ENCODE results near the gene HSPG2.
"Not testable (repeated sequence)": the region's sequence is repeated elsewhere in the genome, so short reads cannot be mapped to it uniquely, and the experiment has no call there.

Gene HSPG2

GRCh38 chr1:21973948-21974347 is 36.8 kb upstream of the HSPG2 start:
- H3K27ac ChIP-seq (ENCODE audit: low read depth, low read length); H3K36me3 ChIP-seq (ENCODE audit: insufficient read depth, low read length); H3K4me3 ChIP-seq (ENCODE audit: low read depth, low read length); H3K4me1 ChIP-seq (ENCODE audit: control insufficient read depth, insufficient read depth, low read length, unreplicated experiment); H3K79me2 ChIP-seq (ENCODE audit: control insufficient read depth, insufficient read depth, low read length, unreplicated experiment); H3K27me3 ChIP-seq (ENCODE audit: insufficient read depth, low read length); H2AFZ ChIP-seq (ENCODE audit: low read length, unreplicated experiment): not testable (repeated sequence)

GRCh38 chr1:21972973-21973441 is 35.9 kb upstream of the HSPG2 start:
- not testable (repeated sequence) for H3K4me3 ChIP-seq (ENCODE audit: low read depth, low read length); H3K79me2 ChIP-seq (ENCODE audit: control insufficient read depth, insufficient read depth, low read length, unreplicated experiment); H3K4me1 ChIP-seq (ENCODE audit: control insufficient read depth, insufficient read depth, low read length, unreplicated experiment); H2AFZ ChIP-seq (ENCODE audit: low read length, unreplicated experiment); H3K27me3 ChIP-seq (ENCODE audit: insufficient read depth, low read length); H3K36me3 ChIP-seq (ENCODE audit: insufficient read depth, low read length); H3K27ac ChIP-seq (ENCODE audit: low read depth, low read length)

GRCh38 chr1:21970523-21970922 is 33.4 kb upstream of the HSPG2 start:
- H3K27me3 ChIP-seq (ENCODE audit: insufficient read depth, low read length); H3K79me2 ChIP-seq (ENCODE audit: control insufficient read depth, insufficient read depth, low read length, unreplicated experiment); H3K4me3 ChIP-seq (ENCODE audit: low read depth, low read length); H3K4me1 ChIP-seq (ENCODE audit: control insufficient read depth, insufficient read depth, low read length, unreplicated experiment); H3K27ac ChIP-seq (ENCODE audit: low read depth, low read length); H2AFZ ChIP-seq (ENCODE audit: low read length, unreplicated experiment); H3K36me3 ChIP-seq (ENCODE audit: insufficient read depth, low read length): not testable (repeated sequence)

GRCh38 chr1:21969066-21969465 is 32.0 kb upstream of the HSPG2 start:
- H2AFZ ChIP-seq (ENCODE audit: low read length, unreplicated experiment); H3K27ac ChIP-seq (ENCODE audit: low read depth, low read length); H3K4me3 ChIP-seq (ENCODE audit: low read depth, low read length); H3K79me2 ChIP-seq (ENCODE audit: control insufficient read depth, insufficient read depth, low read length, unreplicated experiment); H3K27me3 ChIP-seq (ENCODE audit: insufficient read depth, low read length); H3K4me1 ChIP-seq (ENCODE audit: control insufficient read depth, insufficient read depth, low read length, unreplicated experiment); H3K36me3 ChIP-seq (ENCODE audit: insufficient read depth, low read length): not testable (repeated sequence)

GRCh38 chr1:21967216-21967615 is 30.1 kb upstream of the HSPG2 start:
- H3K27me3 ChIP-seq (ENCODE audit: insufficient read depth, low read length); H3K36me3 ChIP-seq (ENCODE audit: insufficient read depth, low read length); H3K4me1 ChIP-seq (ENCODE audit: control insufficient read depth, insufficient read depth, low read length, unreplicated experiment); H3K27ac ChIP-seq (ENCODE audit: low read depth, low read length); H3K4me3 ChIP-seq (ENCODE audit: low read depth, low read length); H3K79me2 ChIP-seq (ENCODE audit: control insufficient read depth, insufficient read depth, low read length, unreplicated experiment); H2AFZ ChIP-seq (ENCODE audit: low read length, unreplicated experiment): not testable (repeated sequence)

GRCh38 chr1:21966247-21967000 is 29.3 kb upstream of the HSPG2 start:
- H3K4me3 ChIP-seq (ENCODE audit: low read depth, low read length) = no peak overlapping the region
- no peaks in the 10 kb centered on the region for H3K36me3 ChIP-seq (ENCODE audit: insufficient read depth, low read length)
- H2AFZ ChIP-seq (ENCODE audit: low read length, unreplicated experiment) = no peak overlapping the region
- no peaks in the 10 kb centered on the region for H3K27me3 ChIP-seq (ENCODE audit: insufficient read depth, low read length)
- peaks cover 10% of the 10 kb centered on the region for H3K4me1 ChIP-seq (ENCODE audit: control insufficient read depth, insufficient read depth, low read length, unreplicated experiment)
- H3K27ac ChIP-seq (ENCODE audit: low read depth, low read length) = no peak overlapping the region
- H3K79me2 ChIP-seq (ENCODE audit: control insufficient read depth, insufficient read depth, low read length, unreplicated experiment) = no peaks in the 10 kb centered on the region

- H3K27ac ChIP-seq (ENCODE audit: low read depth, low read length) = no peak overlapping the region
- no peaks in the 10 kb centered on the region for H3K27me3 ChIP-seq (ENCODE audit: insufficient read depth, low read length)
- no peaks in the 10 kb centered on the region for H3K79me2 ChIP-seq (ENCODE audit: control insufficient read depth, insufficient read depth, low read length, unreplicated experiment)
- no peak overlapping the region for H2AFZ ChIP-seq (ENCODE audit: low read length, unreplicated experiment)
- H3K36me3 ChIP-seq (ENCODE audit: insufficient read depth, low read length) = no peaks in the 10 kb centered on the region
- no peak overlapping the region for H3K4me3 ChIP-seq (ENCODE audit: low read depth, low read length)
- peaks cover 12% of the 10 kb centered on the region for H3K4me1 ChIP-seq (ENCODE audit: control insufficient read depth, insufficient read depth, low read length, unreplicated experiment)
These were observed 26.5 kb upstream of the HSPG2 start for GRCh38 chr1:21963477-21964217.

GRCh38 chr1:21961799-21962198 is 24.7 kb upstream of the HSPG2 start:
- H2AFZ ChIP-seq (ENCODE audit: low read length, unreplicated experiment) = no peak overlapping the region
- H3K4me1 ChIP-seq (ENCODE audit: control insufficient read depth, insufficient read depth, low read length, unreplicated experiment) = peaks cover 26% of the 10 kb centered on the region
- H3K36me3 ChIP-seq (ENCODE audit: insufficient read depth, low read length) = no peaks in the 10 kb centered on the region
- no peaks in the 10 kb centered on the region for H3K79me2 ChIP-seq (ENCODE audit: control insufficient read depth, insufficient read depth, low read length, unreplicated experiment)
- no peak overlapping the region for H3K27ac ChIP-seq (ENCODE audit: low read depth, low read length)
- H3K4me3 ChIP-seq (ENCODE audit: low read depth, low read length) = no peak overlapping the region
- H3K27me3 ChIP-seq (ENCODE audit: insufficient read depth, low read length) = no peaks in the 10 kb centered on the region

GRCh38 chr1:21961337-21961736 is 24.2 kb upstream of the HSPG2 start:
- H3K27me3 ChIP-seq (ENCODE audit: insufficient read depth, low read length) = no peaks in the 10 kb centered on the region
- H3K4me3 ChIP-seq (ENCODE audit: low read depth, low read length) = no peak overlapping the region
- H3K27ac ChIP-seq (ENCODE audit: low read depth, low read length) = no peak overlapping the region
- no peaks in the 10 kb centered on the region for H3K79me2 ChIP-seq (ENCODE audit: control insufficient read depth, insufficient read depth, low read length, unreplicated experiment)
- no peak overlapping the region for H2AFZ ChIP-seq (ENCODE audit: low read length, unreplicated experiment)
- H3K36me3 ChIP-seq (ENCODE audit: insufficient read depth, low read length) = no peaks in the 10 kb centered on the region
- H3K4me1 ChIP-seq (ENCODE audit: control insufficient read depth, insufficient read depth, low read length, unreplicated experiment) = peaks cover 27% of the 10 kb centered on the region

GRCh38 chr1:21956720-21957552 is 19.8 kb upstream of the HSPG2 start:
- H3K27me3 ChIP-seq (ENCODE audit: insufficient read depth, low read length) = no peaks in the 10 kb centered on the region
- no peaks in the 10 kb centered on the region for H3K36me3 ChIP-seq (ENCODE audit: insufficient read depth, low read length)
- peaks cover 31% of the 10 kb centered on the region for H3K4me1 ChIP-seq (ENCODE audit: control insufficient read depth, insufficient read depth, low read length, unreplicated experiment)
- no peak overlapping the region for H2AFZ ChIP-seq (ENCODE audit: low read length, unreplicated experiment)
- no peak overlapping the region for H3K27ac ChIP-seq (ENCODE audit: low read depth, low read length)
- no peak overlapping the region for H3K4me3 ChIP-seq (ENCODE audit: low read depth, low read length)
- no peaks in the 10 kb centered on the region for H3K79me2 ChIP-seq (ENCODE audit: control insufficient read depth, insufficient read depth, low read length, unreplicated experiment)

Data from ACC112 (cell line).